GM12872 (cell line): ENCODE data around the gene PPP1R12B.
A peak's percentile ranks its signal among the peaks of the same experiment; 100 is the strongest.

Source experiments
- CTCF ChIP-seq: IDR thresholded peaks from 3 replicates; pipeline ENCODE4 v1.5.1; 2011; ENCODE audit warnings: low read depth, mild to moderate bottlenecking, low read length, moderate library complexity; ENCODE audit not compliant: insufficient read depth

Gene PPP1R12B

GRCh38 chr1:202310746-202311145 lies 37.8 kb upstream of the PPP1R12B start:
- TF ChIP-seq CTCF: no peak

GRCh38 chr1:202311875-202312635 lies 36.4 kb upstream of the PPP1R12B start:
- TF ChIP-seq CTCF: no peak

DNA sequence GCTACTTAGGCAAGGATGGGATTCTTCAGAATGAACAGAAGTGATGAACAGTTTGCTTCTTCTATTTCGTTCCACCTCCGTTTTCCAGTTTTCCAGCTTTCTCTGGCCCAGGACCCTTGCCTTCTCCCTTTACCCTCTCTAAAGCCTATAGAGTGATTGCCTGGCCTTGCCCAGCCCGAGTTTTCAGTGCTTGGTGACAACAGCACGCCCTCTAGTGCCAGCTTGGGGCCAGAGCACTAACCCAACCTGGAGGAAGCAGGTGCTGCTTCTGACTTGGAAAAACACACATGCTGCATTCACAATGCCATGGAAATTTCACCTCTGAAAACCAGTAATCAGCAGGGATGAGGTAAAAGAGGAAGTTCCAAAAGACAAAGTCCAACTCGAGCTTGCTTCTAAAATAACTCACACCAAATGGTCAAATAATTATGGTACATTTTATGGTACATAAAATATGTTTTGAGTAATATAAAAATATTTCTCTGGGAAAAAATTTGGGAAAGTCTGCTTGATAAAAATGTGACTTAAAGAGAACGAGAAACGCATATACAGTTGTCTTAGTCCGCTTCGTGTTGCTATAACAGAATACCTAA lies 32.8 kb upstream of the PPP1R12B start:
- peak; percentile 97 for TF ChIP-seq CTCF

GRCh38 chr1:202316186-202316585 lies 32.3 kb upstream of the PPP1R12B start:
- no peak for TF ChIP-seq CTCF

DNA sequence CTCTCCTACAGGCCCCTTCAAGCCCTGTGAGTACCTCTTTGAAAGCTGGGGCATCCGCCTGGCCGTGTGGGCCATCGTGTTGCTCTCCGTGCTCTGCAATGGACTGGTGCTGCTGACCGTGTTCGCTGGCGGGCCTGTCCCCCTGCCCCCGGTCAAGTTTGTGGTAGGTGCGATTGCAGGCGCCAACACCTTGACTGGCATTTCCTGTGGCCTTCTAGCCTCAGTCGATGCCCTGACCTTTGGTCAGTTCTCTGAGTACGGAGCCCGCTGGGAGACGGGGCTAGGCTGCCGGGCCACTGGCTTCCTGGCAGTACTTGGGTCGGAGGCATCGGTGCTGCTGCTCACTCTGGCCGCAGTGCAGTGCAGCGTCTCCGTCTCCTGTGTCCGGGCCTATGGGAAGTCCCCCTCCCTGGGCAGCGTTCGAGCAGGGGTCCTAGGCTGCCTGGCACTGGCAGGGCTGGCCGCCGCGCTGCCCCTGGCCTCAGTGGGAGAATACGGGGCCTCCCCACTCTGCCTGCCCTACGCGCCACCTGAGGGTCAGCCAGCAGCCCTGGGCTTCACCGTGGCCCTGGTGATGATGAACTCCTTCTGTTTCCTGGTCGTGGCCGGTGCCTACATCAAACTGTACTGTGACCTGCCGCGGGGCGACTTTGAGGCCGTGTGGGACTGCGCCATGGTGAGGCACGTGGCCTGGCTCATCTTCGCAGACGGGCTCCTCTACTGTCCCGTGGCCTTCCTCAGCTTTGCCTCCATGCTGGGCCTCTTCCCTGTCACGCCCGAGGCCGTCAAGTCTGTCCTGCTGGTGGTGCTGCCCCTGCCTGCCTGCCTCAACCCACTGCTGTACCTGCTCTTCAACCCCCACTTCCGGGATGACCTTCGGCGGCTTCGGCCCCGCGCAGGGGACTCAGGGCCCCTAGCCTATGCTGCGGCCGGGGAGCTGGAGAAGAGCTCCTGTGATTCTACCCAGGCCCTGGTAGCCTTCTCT lies 30.3 kb upstream of the PPP1R12B start:
- no peak for TF ChIP-seq CTCF

DNA sequence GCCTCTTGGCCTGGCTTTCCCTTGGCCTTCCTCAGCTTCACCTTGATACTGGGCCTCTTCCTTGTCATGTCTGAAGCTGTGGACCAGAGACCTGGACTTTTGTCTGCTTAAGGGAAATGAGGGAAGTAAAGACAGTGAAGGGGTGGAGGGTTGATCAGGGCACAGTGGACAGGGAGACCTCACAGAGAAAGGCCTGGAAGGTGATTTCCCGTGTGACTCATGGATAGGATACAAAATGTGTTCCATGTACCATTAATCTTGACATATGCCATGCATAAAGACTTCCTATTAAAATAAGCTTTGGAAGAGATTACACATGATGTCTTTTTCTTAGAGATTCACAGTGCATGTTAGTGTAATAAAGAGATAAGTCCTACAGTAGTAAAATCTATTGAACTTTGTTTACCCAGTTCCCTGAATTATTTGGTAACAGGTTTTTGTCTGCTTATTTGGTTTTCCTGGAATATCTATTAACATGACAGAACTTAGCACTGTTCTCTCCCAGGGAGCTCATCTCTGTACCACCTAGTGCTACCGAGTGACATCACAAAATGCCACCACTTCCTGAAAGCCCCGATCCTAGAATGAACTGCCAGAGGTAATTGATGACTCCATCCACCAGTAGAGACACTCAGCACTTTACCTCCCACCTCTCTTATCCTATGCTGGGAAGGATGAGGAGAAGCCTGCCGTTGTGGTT lies 29.0 kb upstream of the PPP1R12B start:
- TF ChIP-seq CTCF: no peak
